GM19463 (cell line): ENCODE data around the gene SLC38A4.
"Not testable (repeated sequence)": the region's sequence is repeated elsewhere in the genome, so short reads cannot be mapped to it uniquely, and the experiment has no call there.

Source experiments
- ATAC-seq: cut with Tn5 transposase; IDR thresholded peaks from one replicate; pipeline ENCODE4 v1.9.1; 2021; ENCODE audit warnings: mild to moderate bottlenecking, moderate library complexity; ENCODE audit not compliant: unreplicated experiment

Gene SLC38A4

GRCh38 chr12:46825591-46826414, at the start of gene SLC38A4:
Gene SLC38A4, minus strand, starts transcription at chr12:46825997. Its CDS starts 32,926 bp downstream, at chr12:46793071.
- no peak for ATAC-seq

GRCh38 chr12:46875095-46875494, 49.3 kb upstream of the SLC38A4 start:
- no peak for ATAC-seq

GRCh38 chr12:46874642-46875041, 48.8 kb upstream of the SLC38A4 start:
- no peak for ATAC-seq

- ATAC-seq, result no peak
These were observed 46.3 kb upstream of the SLC38A4 start for GRCh38 chr12:46872135-46872534.

- ATAC-seq, result no peak
These were observed 39.5 kb upstream of the SLC38A4 start for GRCh38 chr12:46865311-46865710.

- ATAC-seq, result no peak
These were observed 32.6 kb upstream of the SLC38A4 start for GRCh38 chr12:46858368-46858767.

GRCh38 chr12:46857486-46857885, 31.7 kb upstream of the SLC38A4 start:
- ATAC-seq, result no peak

- no peak for ATAC-seq
These were observed 30.0 kb upstream of the SLC38A4 start for GRCh38 chr12:46855760-46856159.

- not testable (repeated sequence) for ATAC-seq
These were observed 28.4 kb upstream of the SLC38A4 start for GRCh38 chr12:46854188-46854587.

- ATAC-seq, result not testable (repeated sequence)
These were observed 23.0 kb upstream of the SLC38A4 start for GRCh38 chr12:46848792-46849191.

- no peak for ATAC-seq
These were observed 21.2 kb upstream of the SLC38A4 start for GRCh38 chr12:46847001-46847400.

GRCh38 chr12:46843811-46844210, 18.0 kb upstream of the SLC38A4 start:
- no peak for ATAC-seq

- no peak for ATAC-seq
These were observed 16.1 kb upstream of the SLC38A4 start for GRCh38 chr12:46841891-46842290.

GRCh38 chr12:46839964-46840363, 14.2 kb upstream of the SLC38A4 start:
- ATAC-seq, result no peak

GRCh38 chr12:46839232-46839631, 13.4 kb upstream of the SLC38A4 start:
- ATAC-seq, result no peak

GRCh38 chr12:46835785-46836184, 10.0 kb upstream of the SLC38A4 start:
- ATAC-seq, result no peak

- no peak for ATAC-seq
These were observed 6.4 kb upstream of the SLC38A4 start for GRCh38 chr12:46832130-46832704.

GRCh38 chr12:46831335-46832129, 5.7 kb upstream of the SLC38A4 start:
- ATAC-seq, result no peak

GRCh38 chr12:46830731-46831334, 5.0 kb upstream of the SLC38A4 start:
- ATAC-seq, result no peak

GRCh38 chr12:46824709-46825108, 1.1 kb downstream of the SLC38A4 start:
- ATAC-seq, result no peak

GRCh38 chr12:46818642-46819041, 7.2 kb downstream of the SLC38A4 start:
- ATAC-seq, result no peak
